ENCODE data around the gene SPATA46. TPM values are rescaled to one million over a fixed set of nuclear protein-coding genes. Genes with fewer than 3 reads are reported as not detected.

The SPATA46 gene
- total RNA-seq, 1 experiment from 2014 or later = not detected

GRCh38 chr1:162333991-162334390 is 42.7 kb downstream of the SPATA46 start:
- H3K36me3 ChIP-seq (ENCODE audit: control insufficient read depth in 1 of 2, insufficient read depth in 2 of 2, low read length in 2 of 2) = no peaks in the 10 kb centered on the region
- CTCF ChIA-PET = no interaction called here

GRCh38 chr1:162329826-162330225 is 46.8 kb downstream of the SPATA46 start:
- ChIA-PET CTCF (no interaction called here), RAD21 (ENCODE audit: low non-redundant PET in 1 of 2, low total read pairs in 2 of 2, uncharacterized antibody in 2 of 2, unreplicated experiment in 2 of 2) (no interaction called here), POLR2A (no interaction called here)

More at GRCh38 chr1:162333991-162334390, 42.7 kb downstream of the SPATA46 start:
- TF ChIP-seq ZFX (IDR thresholded peaks at IDR 0.05) (no peak), SIN3A (IDR thresholded peaks at IDR 0.05; ENCODE audit: low read depth) (no peak), FOSL1 (IDR thresholded peaks at IDR 0.05; ENCODE audit: low read depth) (no peak), SRF (IDR thresholded peaks at IDR 0.05; ENCODE audit: low read depth) (no peak), SP1 (IDR thresholded peaks at IDR 0.05; ENCODE audit: low read depth) (no peak)
- TF ChIP-seq, protein P1, sequence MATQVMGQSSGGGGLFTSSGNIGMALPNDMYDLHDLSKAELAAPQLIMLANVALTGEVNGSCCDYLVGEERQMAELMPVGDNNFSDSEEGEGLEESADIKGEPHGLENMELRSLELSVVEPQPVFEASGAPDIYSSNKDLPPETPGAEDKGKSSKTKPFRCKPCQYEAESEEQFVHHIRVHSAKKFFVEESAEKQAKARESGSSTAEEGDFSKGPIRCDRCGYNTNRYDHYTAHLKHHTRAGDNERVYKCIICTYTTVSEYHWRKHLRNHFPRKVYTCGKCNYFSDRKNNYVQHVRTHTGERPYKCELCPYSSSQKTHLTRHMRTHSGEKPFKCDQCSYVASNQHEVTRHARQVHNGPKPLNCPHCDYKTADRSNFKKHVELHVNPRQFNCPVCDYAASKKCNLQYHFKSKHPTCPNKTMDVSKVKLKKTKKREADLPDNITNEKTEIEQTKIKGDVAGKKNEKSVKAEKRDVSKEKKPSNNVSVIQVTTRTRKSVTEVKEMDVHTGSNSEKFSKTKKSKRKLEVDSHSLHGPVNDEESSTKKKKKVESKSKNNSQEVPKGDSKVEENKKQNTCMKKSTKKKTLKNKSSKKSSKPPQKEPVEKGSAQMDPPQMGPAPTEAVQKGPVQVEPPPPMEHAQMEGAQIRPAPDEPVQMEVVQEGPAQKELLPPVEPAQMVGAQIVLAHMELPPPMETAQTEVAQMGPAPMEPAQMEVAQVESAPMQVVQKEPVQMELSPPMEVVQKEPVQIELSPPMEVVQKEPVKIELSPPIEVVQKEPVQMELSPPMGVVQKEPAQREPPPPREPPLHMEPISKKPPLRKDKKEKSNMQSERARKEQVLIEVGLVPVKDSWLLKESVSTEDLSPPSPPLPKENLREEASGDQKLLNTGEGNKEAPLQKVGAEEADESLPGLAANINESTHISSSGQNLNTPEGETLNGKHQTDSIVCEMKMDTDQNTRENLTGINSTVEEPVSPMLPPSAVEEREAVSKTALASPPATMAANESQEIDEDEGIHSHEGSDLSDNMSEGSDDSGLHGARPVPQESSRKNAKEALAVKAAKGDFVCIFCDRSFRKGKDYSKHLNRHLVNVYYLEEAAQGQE (IDR thresholded peaks at IDR 0.05; ENCODE audit: low read depth) = no peak
- H2AFZ ChIP-seq (ENCODE audit: low read depth, low read length, poor library complexity, severe bottlenecking) = no peak overlapping the region
- ChIA-PET POLR2A (no interaction called here), RAD21 (ENCODE audit: low non-redundant PET in 1 of 2, low total read pairs in 2 of 2, uncharacterized antibody in 2 of 2, unreplicated experiment in 2 of 2) (no interaction called here)
- H3K9ac ChIP-seq (ENCODE audit: low read length) = no peak overlapping the region
- H3K27me3 ChIP-seq (ENCODE audit: insufficient read depth, low read length) = no peaks in the 10 kb centered on the region; the same call in 1 of the 2 replicates
- no peak overlapping the region for H3K4me3 ChIP-seq (replicated peaks in 1 of 2; ENCODE audit: low read depth in 1 of 2, low read length in 2 of 2)
- no peaks in the 10 kb centered on the region for H3K79me2 ChIP-seq (ENCODE audit: insufficient read depth, low read length)
- intact Hi-C loops (cut with micrococcal nuclease) = no loop called here
- no peaks in the 10 kb centered on the region for H3K4me1 ChIP-seq (ENCODE audit: control insufficient read depth in 1 of 2, insufficient read depth in 2 of 2, low read length in 2 of 2)
- DNase-seq (ENCODE audit: low read depth, low spot score) (no peak), ATAC-seq (no peak)
- no peak overlapping the region for H3K4me2 ChIP-seq (ENCODE audit: low read length)
- no peaks in the 10 kb centered on the region for H4K20me1 ChIP-seq (ENCODE audit: insufficient read depth)
- no peaks in the 10 kb centered on the region for H3K9me3 ChIP-seq (ENCODE audit: control insufficient read depth in 1 of 2, insufficient read depth in 1 of 2, low read depth in 1 of 2, low read length in 2 of 2)
- H3K27ac ChIP-seq (ENCODE audit: low read depth, low read length) = no peak overlapping the region
- H3K9me2 ChIP-seq (ENCODE audit: insufficient read depth) = no peaks in the 10 kb centered on the region
- no TSS peak for BruUV-seq (replicated peaks)

More at GRCh38 chr1:162329826-162330225, 46.8 kb downstream of the SPATA46 start:
- Histone ChIP-seq H3K9me2 (ENCODE audit: insufficient read depth) (no peaks in the 10 kb centered on the region), H2AFZ (ENCODE audit: low read depth, low read length, poor library complexity, severe bottlenecking) (no peak overlapping the region), H3K27ac (ENCODE audit: low read depth, low read length) (no peak overlapping the region), H3K9ac (ENCODE audit: low read length) (no peak overlapping the region), H3K27me3 (ENCODE audit: insufficient read depth, low read length) (no peaks in the 10 kb centered on the region; the same call in 1 of the 2 replicates), H3K4me3 (replicated peaks in 1 of 2; ENCODE audit: low read depth in 1 of 2, low read length in 2 of 2) (no peak overlapping the region), H3K4me2 (ENCODE audit: low read length) (no peak overlapping the region), H3K79me2 (ENCODE audit: insufficient read depth, low read length) (no peaks in the 10 kb centered on the region), H3K4me1 (ENCODE audit: control insufficient read depth in 1 of 2, insufficient read depth in 2 of 2, low read length in 2 of 2) (peaks cover 0 to 3% of the 10 kb centered on the region in 2 experiments; a peak in 1 of 4 replicates), H3K36me3 (ENCODE audit: control insufficient read depth in 1 of 2, insufficient read depth in 2 of 2, low read length in 2 of 2) (no peaks in the 10 kb centered on the region), H3K9me3 (ENCODE audit: control insufficient read depth in 1 of 2, insufficient read depth in 1 of 2, low read depth in 1 of 2, low read length in 2 of 2) (no peaks in the 10 kb centered on the region), H4K20me1 (ENCODE audit: insufficient read depth) (no peaks in the 10 kb centered on the region)
- DNase-seq (ENCODE audit: low read depth, low spot score) (no peak), ATAC-seq (no peak)
- intact Hi-C loops (cut with micrococcal nuclease) = no loop called here
- no TSS peak for BruUV-seq (replicated peaks)
- no peak for TF ChIP-seq CBX3 (IDR thresholded peaks at IDR 0.05; ENCODE audit: low read depth)
- no peak for TF ChIP-seq EZH2phosphoT487 (IDR thresholded peaks at IDR 0.05; ENCODE audit: borderline replicate concordance)
- no peak for TF ChIP-seq SRF (IDR thresholded peaks at IDR 0.05; ENCODE audit: low read depth)

Measured in HCT116 (cell line).